GM12864 (cell line): ENCODE data around the gene HIVEP2.
A peak's percentile ranks its signal among the peaks of the same experiment; 100 is the strongest.

Experiments used
- DNase-seq: peaks from one replicate; pipeline ENCODE4 v3.0.0-alpha.2; 2011; ENCODE audit warnings: low read depth
- H3K4me3 ChIP-seq: 2 replicates; pipeline ENCODE4 v1.5.1; 2011; ENCODE audit warnings: mild to moderate bottlenecking, low read depth, low read length, control low read depth
- CTCF ChIP-seq: IDR thresholded peaks from 2 replicates; pipeline ENCODE4 v1.5.1; 2011; ENCODE audit warnings: low read depth, mild to moderate bottlenecking, moderate library complexity, low read length, control low read depth, inconsistent platforms; ENCODE audit errors: missing control alignments

The HIVEP2 gene

GRCh38 chr6:142912125-142912524, 32.9 kb downstream of the HIVEP2 start:
- no peak for TF ChIP-seq CTCF
- no peak overlapping the region for H3K4me3 ChIP-seq
- no peak for DNase-seq

GRCh38 chr6:142911430-142911829, 33.5 kb downstream of the HIVEP2 start:
- no peak overlapping the region for H3K4me3 ChIP-seq
- no peak for TF ChIP-seq CTCF
- DNase-seq, result no peak

- H3K4me3 ChIP-seq, result no peak overlapping the region
- TF ChIP-seq CTCF, result no peak
- DNase-seq, result no peak
Observed at GRCh38 chr6:142909686-142910085, 35.3 kb downstream of the HIVEP2 start.

GRCh38 chr6:142908235-142908634, 36.7 kb downstream of the HIVEP2 start:
- no peak for TF ChIP-seq CTCF
- no peak for DNase-seq
- no peak overlapping the region for H3K4me3 ChIP-seq

- DNase-seq, result no peak
- TF ChIP-seq CTCF, result no peak
- H3K4me3 ChIP-seq, result peak overlapping the region; percentile 47
Observed at GRCh38 chr6:142907544-142907943, 37.4 kb downstream of the HIVEP2 start.

- TF ChIP-seq CTCF, result no peak
- peak overlapping the region; percentile 47 for H3K4me3 ChIP-seq
- DNase-seq, result no peak
Observed at GRCh38 chr6:142906945-142907470, 38.0 kb downstream of the HIVEP2 start.

- no peak for TF ChIP-seq CTCF
- no peak overlapping the region for H3K4me3 ChIP-seq
- no peak for DNase-seq
Observed at GRCh38 chr6:142903812-142904211, 41.2 kb downstream of the HIVEP2 start.
